H9 (cell line): ENCODE results near the gene NCL. TPM values are rescaled to one million over a fixed set of nuclear protein-coding genes. Genes with fewer than 3 reads are reported as not detected.

Experiments
- DNase-seq: peaks from one replicate; pipeline ENCODE4 v3.0.0-alpha.2; 2017
- H2AFZ ChIP-seq: one replicate; pipeline ENCODE4 v1.6.1; 2013; ENCODE audit warnings: mild to moderate bottlenecking, low read length, control low read depth, moderate library complexity
- H2AK5ac ChIP-seq: 2 replicates; pipeline ENCODE4 v1.6.1; 2013; ENCODE audit warnings: low read length, control low read depth, mixed read lengths; ENCODE audit not compliant: insufficient read length
- H2BK120ac ChIP-seq: one replicate; pipeline ENCODE4 v1.6.1; 2013; ENCODE audit warnings: low read depth, mild to moderate bottlenecking, low read length, control low read depth, inconsistent platforms; ENCODE audit not compliant: poor library complexity, severe bottlenecking
- H2BK12ac ChIP-seq: 2 replicates; pipeline ENCODE4 v1.6.1; 2013; ENCODE audit warnings: low read length, control low read depth, mixed read lengths, low read depth; ENCODE audit not compliant: insufficient read length
- H2BK15ac ChIP-seq: 2 replicates; pipeline ENCODE4 v1.6.1; 2013; ENCODE audit warnings: low read depth, low read length, control low read depth
- H2BK20ac ChIP-seq: one replicate; pipeline ENCODE4 v1.6.1; 2013; ENCODE audit warnings: low read depth, mild to moderate bottlenecking, low read length, control low read depth, inconsistent platforms; ENCODE audit not compliant: poor library complexity, severe bottlenecking
- H2BK5ac ChIP-seq: 2 replicates; pipeline ENCODE4 v1.6.1; 2013; ENCODE audit warnings: low read length, control low read depth, mixed read lengths; ENCODE audit not compliant: insufficient read length
- H3K14ac ChIP-seq: 2 replicates; pipeline ENCODE4 v1.6.1; 2013; ENCODE audit warnings: low read length, control low read depth; ENCODE audit not compliant: insufficient read depth
- H3K18ac ChIP-seq: 2 replicates; pipeline ENCODE4 v1.6.1; 2013; ENCODE audit warnings: low read depth, mild to moderate bottlenecking, mixed read lengths, low read length, control low read depth; ENCODE audit not compliant: insufficient read length
- H3K23ac ChIP-seq: 2 replicates; pipeline ENCODE4 v1.6.1; 2013; ENCODE audit warnings: low read length, control low read depth, mixed read lengths, low read depth; ENCODE audit not compliant: insufficient read length
- H3K23me2 ChIP-seq: 2 replicates; pipeline ENCODE4 v1.6.1; 2013; ENCODE audit warnings: low read depth, mild to moderate bottlenecking, mixed read lengths, low read length, control low read depth; ENCODE audit not compliant: insufficient read length, poor library complexity, severe bottlenecking
- H3K27ac ChIP-seq: 2 replicates; pipeline ENCODE4 v1.5.1; 2013; ENCODE audit warnings: low read length, control low read depth, mixed read lengths, low read depth; ENCODE audit not compliant: insufficient read length
- H3K27me3 ChIP-seq: 2 replicates; pipeline ENCODE4 v1.6.1; 2013; ENCODE audit warnings: low read length, control low read depth, inconsistent platforms; ENCODE audit not compliant: insufficient read depth
- H3K4ac ChIP-seq: 2 replicates; pipeline ENCODE4 v1.6.1; 2013; ENCODE audit warnings: low read depth, mild to moderate bottlenecking, control low read depth, inconsistent platforms, low read length, moderate library complexity
- H3K4me1 ChIP-seq: 2 replicates; pipeline ENCODE4 v1.6.1; 2013; ENCODE audit warnings: low read length, control low read depth, inconsistent platforms; ENCODE audit not compliant: insufficient read depth
- H3K4me2 ChIP-seq: 2 replicates; pipeline ENCODE4 v1.6.1; 2013; ENCODE audit warnings: low read length, control low read depth, mixed read lengths; ENCODE audit not compliant: insufficient read length, insufficient read depth
- H3K56ac ChIP-seq: 2 replicates; pipeline ENCODE4 v1.6.1; 2013; ENCODE audit warnings: low read depth, mild to moderate bottlenecking, mixed read lengths, low read length, control low read depth; ENCODE audit not compliant: insufficient read length
- H3K79me1 ChIP-seq: 2 replicates; pipeline ENCODE4 v1.6.1; 2013; ENCODE audit warnings: low read depth, mild to moderate bottlenecking, moderate library complexity, low read length, control low read depth, inconsistent platforms; ENCODE audit not compliant: insufficient read depth, poor library complexity, severe bottlenecking
- H3K79me2 ChIP-seq: 2 replicates; pipeline ENCODE4 v1.6.1; 2013; ENCODE audit warnings: low read length, control low read depth, inconsistent platforms; ENCODE audit not compliant: insufficient read depth
- H3K9ac ChIP-seq: 2 replicates; pipeline ENCODE4 v1.6.1; 2013; ENCODE audit warnings: low read length, control low read depth, mixed read lengths; ENCODE audit not compliant: insufficient read length; ENCODE audit errors: extremely low read depth
- H3K9me3 ChIP-seq: one replicate; pipeline ENCODE4 v1.6.1; 2013; ENCODE audit warnings: low read depth, low read length, inconsistent platforms; ENCODE audit not compliant: control insufficient read depth
- H3T11ph ChIP-seq: one replicate; pipeline ENCODE4 v1.6.1; 2013; ENCODE audit warnings: mild to moderate bottlenecking, low read length, control low read depth, inconsistent platforms
- H4K20me1 ChIP-seq: one replicate; pipeline ENCODE4 v1.6.1; 2013; ENCODE audit not compliant: control insufficient read depth, insufficient read length, insufficient read depth
- H4K5ac ChIP-seq: 2 replicates; pipeline ENCODE4 v1.6.1; 2013; ENCODE audit warnings: low read depth, mild to moderate bottlenecking, mixed read lengths, low read length, control low read depth; ENCODE audit not compliant: insufficient read length
- H4K8ac ChIP-seq: replicated peaks from 2 replicates; pipeline ENCODE4 v1.6.1; 2013; ENCODE audit warnings: low read length, control low read depth, mixed read lengths, low read depth; ENCODE audit not compliant: insufficient read length
- H4K91ac ChIP-seq: 2 replicates; pipeline ENCODE4 v1.6.1; 2013; ENCODE audit warnings: low read depth, mild to moderate bottlenecking, moderate library complexity, mixed read lengths, low read length, control low read depth; ENCODE audit not compliant: insufficient read length
- H3K27ac Mint-ChIP-seq, 3 experiments: 2 replicates in 2 of 3; 3 replicates in 1 of 3; pipeline ENCODE4 v1.8.0; 2020 to 2021; ENCODE audit warnings: mixed read lengths in 3 of 3, mild to moderate bottlenecking in 1 of 3, moderate library complexity in 1 of 3
- H3K27me3 Mint-ChIP-seq: 2 replicates; pipeline ENCODE4 v1.8.0; 2021; ENCODE audit warnings: low read depth, mild to moderate bottlenecking, moderate library complexity, mixed read lengths
- H3K36me3 Mint-ChIP-seq, 3 experiments: 2 replicates in 2 of 3; 3 replicates in 1 of 3; pipeline ENCODE4 v1.8.0; 2020 to 2021; ENCODE audit warnings: low read depth in 3 of 3, mixed read lengths in 3 of 3; ENCODE audit not compliant: insufficient read depth in 1 of 3
- H3K4me1 Mint-ChIP-seq, 2 experiments: 2 replicates each; pipeline ENCODE4 v1.8.0; 2020; ENCODE audit warnings: mixed read lengths in 2 of 2
- H3K4me3 Mint-ChIP-seq, 2 experiments: 2 replicates in 1 of 2; 3 replicates in 1 of 2; pipeline ENCODE4 v1.8.0; 2020 to 2021; ENCODE audit warnings: mild to moderate bottlenecking in 2 of 2, mixed read lengths in 2 of 2, moderate library complexity in 1 of 2
- H3K9me3 Mint-ChIP-seq, 2 experiments: 2 replicates in 1 of 2; 3 replicates in 1 of 2; pipeline ENCODE4 v1.8.0; 2020; ENCODE audit warnings: mild to moderate bottlenecking in 2 of 2, mixed read lengths in 2 of 2, moderate library complexity in 1 of 2
- CTCF ChIP-seq: fragments of 200-600 bp; sonication (generic); conservative IDR thresholded peaks from 3 replicates; pipeline ENCODE4 v1.8.0; 2021; ENCODE audit warnings: antibody characterized with exemption, mild to moderate bottlenecking
- WGBS: extraction: QIAGEN DNeasy Blood & Tissue Kit; methylation state at CpG from one replicate; pipeline ENCODE4 v1.1.7; 2013; ENCODE audit warnings: missing lambda C conversion rate, low lambda C conversion rate, mixed read lengths; ENCODE audit not compliant: insufficient read length; ENCODE audit errors: extremely low coverage; 5-methylcytosine and 5-hydroxymethylcytosine counted together
- total RNA-seq: library from RNA; stranded (reverse); gene quantifications from 2 replicates; pipeline ENCODE4 v1.2.1, GENCODE V29; 2021

NCL gene
- total RNA-seq, 1 experiment from 2014 or later, result 1,269 TPM

DNA sequence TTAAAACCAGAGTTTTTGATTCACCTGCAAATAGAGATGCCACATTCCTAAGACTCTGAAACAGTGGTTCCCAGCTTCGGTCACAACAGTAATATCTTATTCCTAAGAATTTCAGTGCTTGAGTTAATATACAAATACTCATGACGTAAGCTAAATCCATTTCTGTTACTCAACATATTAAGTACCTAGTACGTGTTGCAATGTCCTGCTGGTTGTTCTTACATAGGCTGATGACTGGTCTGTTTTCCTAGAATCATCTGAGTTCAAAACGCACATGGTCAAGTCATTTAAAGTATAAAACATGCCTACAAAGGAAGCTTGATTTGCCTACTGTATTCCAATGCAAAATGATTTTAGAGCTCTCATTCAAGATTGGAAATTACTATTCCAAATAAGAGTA is 7.2 kb downstream of the NCL start:
- Histone ChIP-seq H2AFZ (no peak overlapping the region), H3K27me3 (no peaks in the 10 kb centered on the region), H3K9ac (no peak overlapping the region), H2BK120ac (no peak overlapping the region), H3K79me2 (peaks cover 3% of the 10 kb centered on the region; the same call in 1 of the 2 replicates), H3K4ac (no peak overlapping the region), H2BK20ac (no peak overlapping the region), H3K18ac (no peak overlapping the region), H2AK5ac (no peak overlapping the region), H3K9me3 (no peaks in the 10 kb centered on the region), H3K79me1 (peaks cover 4% of the 10 kb centered on the region), H3K56ac (no peak overlapping the region), H3K23ac (no peak overlapping the region), H3K27ac (no peak overlapping the region), H2BK15ac (no peak overlapping the region), H3K14ac (no peak overlapping the region), H2BK5ac (no peak overlapping the region), H4K20me1 (no peaks in the 10 kb centered on the region), H4K91ac (no peak overlapping the region), H3T11ph (no peak overlapping the region), H4K8ac (no peak overlapping the region), H3K4me2 (no peak overlapping the region), H3K4me1 (no peaks in the 10 kb centered on the region), H3K23me2 (no peaks in the 10 kb centered on the region), H4K5ac (no peak overlapping the region), H2BK12ac (no peak overlapping the region)
- peaks cover 39 to 43% of the 10 kb centered on the region in 2 experiments for H3K4me1 Mint-ChIP-seq
- H3K36me3 Mint-ChIP-seq, result peaks cover 76 to 99% (median 84%) of the 10 kb centered on the region in 3 experiments
- H3K27me3 Mint-ChIP-seq, result peaks cover 1% of the 10 kb centered on the region
- TF ChIP-seq CTCF, result no peak
- DNase-seq, result no peak
- WGBS, result no CpG with 5 or more reads among the region's 4 CpGs
- H3K4me3 Mint-ChIP-seq, result no peak overlapping the region
- peak overlapping the region in 1 of 3 experiments; percentile 61; a peak in 1 of 7 replicates for H3K27ac Mint-ChIP-seq
- no peaks in the 10 kb centered on the region; a peak in 1 of 5 replicates for H3K9me3 Mint-ChIP-seq
